ENCODE measurements around the gene CASP9.
"Not testable (repeated sequence)": the region's sequence is repeated elsewhere in the genome, so short reads cannot be mapped to it uniquely, and the experiment has no call there.

The CASP9 gene

GRCh38 chr1:15493869-15494390 lies 30.1 kb downstream of the CASP9 start:
- DNase-seq: no peak

- DNase-seq: no peak
Measured at GRCh38 chr1:15492596-15492995, 31.4 kb downstream of the CASP9 start.

- not testable (repeated sequence) for DNase-seq
Measured at GRCh38 chr1:15491010-15491409, 33.0 kb downstream of the CASP9 start.

- no peak for DNase-seq
Measured at GRCh38 chr1:15489052-15489736, 34.8 kb downstream of the CASP9 start.

- no peak for DNase-seq
Measured at GRCh38 chr1:15488371-15488770, 35.6 kb downstream of the CASP9 start.

- DNase-seq: not testable (repeated sequence)
Measured at GRCh38 chr1:15486844-15487610, 37.0 kb downstream of the CASP9 start.

- DNase-seq: no peak
Measured at GRCh38 chr1:15485636-15486035, 38.4 kb downstream of the CASP9 start.

- DNase-seq: not testable (repeated sequence)
Measured at GRCh38 chr1:15484443-15484842, 39.6 kb downstream of the CASP9 start.

GRCh38 chr1:15483971-15484370 lies 40.0 kb downstream of the CASP9 start:
- DNase-seq: no peak

- DNase-seq: not testable (repeated sequence)
Measured at GRCh38 chr1:15482983-15483543, 41.0 kb downstream of the CASP9 start.

- DNase-seq: not testable (repeated sequence)
Measured at GRCh38 chr1:15482455-15482854, 41.6 kb downstream of the CASP9 start.

- DNase-seq: no peak
Measured at GRCh38 chr1:15479654-15480347, 44.2 kb downstream of the CASP9 start.

- DNase-seq: no peak
Measured at GRCh38 chr1:15477646-15478212, 46.3 kb downstream of the CASP9 start.

GRCh38 chr1:15476927-15477326 lies 47.1 kb downstream of the CASP9 start:
- no peak for DNase-seq

GRCh38 chr1:15475752-15476314 lies 48.2 kb downstream of the CASP9 start, which contains the start of gene CELA2B:
Gene CELA2B, plus strand, starts transcription at chr1:15476104. Its CDS starts 22 bp downstream, at chr1:15476126.
- DNase-seq: no peak

GRCh38 chr1:15472587-15472986 lies 51.4 kb downstream of the CASP9 start:
- no peak for DNase-seq

- not testable (repeated sequence) for DNase-seq
Measured at GRCh38 chr1:15471723-15472122, 52.3 kb downstream of the CASP9 start.

GRCh38 chr1:15471067-15471466 lies 52.9 kb downstream of the CASP9 start:
- not testable (repeated sequence) for DNase-seq

GRCh38 chr1:15469821-15470448 lies 54.1 kb downstream of the CASP9 start:
- not testable (repeated sequence) for DNase-seq

- no peak for DNase-seq
Measured at GRCh38 chr1:15469361-15469760, 54.7 kb downstream of the CASP9 start.

- no peak for DNase-seq
Measured at GRCh38 chr1:15468145-15468544, 55.9 kb downstream of the CASP9 start.

Measured in activated CD4-positive, alpha-beta T cell treated with anti-CD3 and anti-CD28 coated beads, Interleukin-2, amount 50 U/mL, for 1 hour (primary cell).